ENCODE results near the gene PATZ1.
"Not testable (repeated sequence)": the region's sequence is repeated elsewhere in the genome, so short reads cannot be mapped to it uniquely, and the experiment has no call there.

The PATZ1 gene

DNA sequence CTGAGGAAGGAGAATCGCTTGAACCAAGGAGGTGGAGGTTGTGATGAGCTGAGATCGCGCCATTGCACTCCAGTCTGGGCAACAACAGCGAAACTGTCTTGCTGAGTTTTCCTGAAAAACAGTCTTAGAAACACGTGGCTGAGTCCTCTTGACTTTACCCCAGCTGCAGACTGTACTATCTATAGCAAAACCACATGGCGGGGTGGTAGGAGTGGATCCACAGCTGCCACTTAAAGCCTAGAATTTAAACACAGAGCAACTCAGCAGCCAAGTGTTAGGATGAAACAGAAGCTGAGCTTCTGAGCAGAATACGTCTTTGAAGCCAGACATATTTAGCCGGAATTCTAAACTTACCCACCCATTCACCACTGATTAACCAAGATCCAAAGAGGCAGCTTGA is 14.1 kb downstream of the PATZ1 start:
- H3K27ac ChIP-seq (ENCODE audit: low read depth, low read length), result no peak overlapping the region
- no peaks in the 10 kb centered on the region for H3K27me3 ChIP-seq (ENCODE audit: insufficient read depth, low read length)
- H3K36me3 ChIP-seq (ENCODE audit: insufficient read depth, low read length), result no peaks in the 10 kb centered on the region
- no peak overlapping the region for H3K4me3 ChIP-seq (ENCODE audit: low read depth, low read length)
- H3K79me2 ChIP-seq (ENCODE audit: control insufficient read depth, insufficient read depth, low read length, unreplicated experiment), result no peaks in the 10 kb centered on the region
- H3K4me1 ChIP-seq (ENCODE audit: control insufficient read depth, insufficient read depth, low read length, unreplicated experiment), result peaks cover under 1% of the 10 kb centered on the region
- H2AFZ ChIP-seq (ENCODE audit: low read length, unreplicated experiment), result no peak overlapping the region

DNA sequence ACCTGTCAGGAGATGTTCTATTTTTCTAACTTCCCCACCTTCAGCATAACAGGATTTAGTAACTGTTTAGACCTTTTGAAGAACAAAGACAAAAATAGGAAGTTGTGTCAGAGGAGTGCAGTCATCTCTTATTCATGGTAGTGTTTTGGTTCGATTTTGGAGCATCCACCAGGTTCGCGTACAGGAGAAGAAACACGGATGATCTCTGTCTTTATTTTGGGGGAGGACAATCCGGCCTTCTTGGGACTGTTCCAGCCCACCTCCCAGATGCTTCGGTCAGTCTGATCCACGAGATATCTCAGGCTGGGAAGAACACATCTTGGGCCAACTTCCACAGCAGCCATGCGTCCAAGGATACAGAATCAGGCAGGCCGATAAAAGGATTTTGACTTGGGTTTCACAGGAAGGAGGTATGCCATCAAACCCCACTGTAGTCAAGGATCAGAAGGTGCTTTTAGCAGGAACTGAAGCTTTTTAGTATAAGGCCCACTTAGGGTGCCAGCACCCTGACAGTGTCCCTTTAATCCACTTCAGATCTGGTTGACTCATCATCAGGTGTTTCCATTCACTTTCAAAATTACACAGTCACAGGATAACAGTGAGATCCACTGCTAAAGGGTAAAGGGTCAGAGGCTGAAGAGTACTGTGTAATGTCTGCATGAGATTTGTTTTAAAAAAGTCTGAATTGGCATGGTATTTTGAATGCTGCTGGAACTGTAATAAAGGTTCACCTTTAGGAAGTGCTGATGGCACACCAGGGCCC is 16.5 kb downstream of the PATZ1 start:
- H3K27ac ChIP-seq (ENCODE audit: low read depth, low read length), result no peak overlapping the region

DNA sequence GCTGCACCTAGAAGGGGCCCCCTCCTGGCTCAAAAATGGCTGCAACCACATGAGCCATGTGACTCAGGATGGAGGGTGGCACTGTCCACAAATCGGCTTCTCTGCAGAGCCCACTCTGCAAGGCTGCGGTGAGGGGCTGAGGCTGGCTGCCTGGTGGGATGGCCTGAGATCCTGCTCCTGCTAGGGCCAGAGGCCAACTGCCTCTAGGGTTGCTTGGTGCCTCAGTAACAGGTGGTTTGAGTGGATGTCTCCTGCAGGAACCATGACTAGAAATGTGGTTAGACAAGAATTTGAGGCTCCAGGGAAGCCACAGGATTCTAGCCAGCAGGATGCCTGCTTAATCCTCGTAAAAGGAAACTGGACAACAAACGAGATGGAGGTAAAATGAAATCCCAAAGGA is 17.1 kb downstream of the PATZ1 start:
- H3K27me3 ChIP-seq (ENCODE audit: insufficient read depth, low read length), result no peaks in the 10 kb centered on the region
- H3K36me3 ChIP-seq (ENCODE audit: insufficient read depth, low read length), result no peaks in the 10 kb centered on the region
- no peak overlapping the region for H2AFZ ChIP-seq (ENCODE audit: low read length, unreplicated experiment)
- H3K4me1 ChIP-seq (ENCODE audit: control insufficient read depth, insufficient read depth, low read length, unreplicated experiment), result no peaks in the 10 kb centered on the region
- no peak overlapping the region for H3K4me3 ChIP-seq (ENCODE audit: low read depth, low read length)
- H3K27ac ChIP-seq (ENCODE audit: low read depth, low read length), result no peak overlapping the region
- H3K79me2 ChIP-seq (ENCODE audit: control insufficient read depth, insufficient read depth, low read length, unreplicated experiment), result no peaks in the 10 kb centered on the region

More for the DNA sequence above, 16.5 kb downstream of the PATZ1 start:
- Histone ChIP-seq H3K27me3 (ENCODE audit: insufficient read depth, low read length) (no peaks in the 10 kb centered on the region), H3K4me3 (ENCODE audit: low read depth, low read length) (no peak overlapping the region), H3K79me2 (ENCODE audit: control insufficient read depth, insufficient read depth, low read length, unreplicated experiment) (no peaks in the 10 kb centered on the region), H3K36me3 (ENCODE audit: insufficient read depth, low read length) (no peaks in the 10 kb centered on the region), H3K4me1 (ENCODE audit: control insufficient read depth, insufficient read depth, low read length, unreplicated experiment) (no peaks in the 10 kb centered on the region), H2AFZ (ENCODE audit: low read length, unreplicated experiment) (no peak overlapping the region)

DNA sequence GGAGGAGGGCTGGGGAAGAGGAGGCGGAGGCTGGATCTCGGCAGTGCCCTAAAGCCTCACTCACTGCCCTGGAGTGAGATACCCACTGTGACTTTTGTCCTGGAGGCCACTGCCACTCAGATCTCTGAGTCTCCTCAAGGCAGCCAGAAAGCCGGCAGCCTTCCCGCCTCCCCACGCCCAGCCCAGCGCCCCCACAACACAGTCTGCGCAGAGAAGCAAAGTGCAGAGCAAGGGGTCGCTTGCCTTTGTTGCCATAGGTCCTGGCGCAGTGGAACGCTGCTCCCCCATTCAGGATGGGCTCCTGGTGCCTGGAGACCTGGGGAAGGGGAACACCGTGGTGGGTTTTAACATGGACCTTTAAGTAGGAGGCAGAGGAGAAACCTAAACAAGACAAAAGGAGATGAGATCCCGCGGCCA is 17.6 kb downstream of the PATZ1 start:
- H3K36me3 ChIP-seq (ENCODE audit: insufficient read depth, low read length), result no peaks in the 10 kb centered on the region
- no peak overlapping the region for H3K27ac ChIP-seq (ENCODE audit: low read depth, low read length)
- H3K27me3 ChIP-seq (ENCODE audit: insufficient read depth, low read length), result no peaks in the 10 kb centered on the region
- H3K4me3 ChIP-seq (ENCODE audit: low read depth, low read length), result no peak overlapping the region
- no peaks in the 10 kb centered on the region for H3K4me1 ChIP-seq (ENCODE audit: control insufficient read depth, insufficient read depth, low read length, unreplicated experiment)
- H2AFZ ChIP-seq (ENCODE audit: low read length, unreplicated experiment), result no peak overlapping the region
- H3K79me2 ChIP-seq (ENCODE audit: control insufficient read depth, insufficient read depth, low read length, unreplicated experiment), result no peaks in the 10 kb centered on the region

DNA sequence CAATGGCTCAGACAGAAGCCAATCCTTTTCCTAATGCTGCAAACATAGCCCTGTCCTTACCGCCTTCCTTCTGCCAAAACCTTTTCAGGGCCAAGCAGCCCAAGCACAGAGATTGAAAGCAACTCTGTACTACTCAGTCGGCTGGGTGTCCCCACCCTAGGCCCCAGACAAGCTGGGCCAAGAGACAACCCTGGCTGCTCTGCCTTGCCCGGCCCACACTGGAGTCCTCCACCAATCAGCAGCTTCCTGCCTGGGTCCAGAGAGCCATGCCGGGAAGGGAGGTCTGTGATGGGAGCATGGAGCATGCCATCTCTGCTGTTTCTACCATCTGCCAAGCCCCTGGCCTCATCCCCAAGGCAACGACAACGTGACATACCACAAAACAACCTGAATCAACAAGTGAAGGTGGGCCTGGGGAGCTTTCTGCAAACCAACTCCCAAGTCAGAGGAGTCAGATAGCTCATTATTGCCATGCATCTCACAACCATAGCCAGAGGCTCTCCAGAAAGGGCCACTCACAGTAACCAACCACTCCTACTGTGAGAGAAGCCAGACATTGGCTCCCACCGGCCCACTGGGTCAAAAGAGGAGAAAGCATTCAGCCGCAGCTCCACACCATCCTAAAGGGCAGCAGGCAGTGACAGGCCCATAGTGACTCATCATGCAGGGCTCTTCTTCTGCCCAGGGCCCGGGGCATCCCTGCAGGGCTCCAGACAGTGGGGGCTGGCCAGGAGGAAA is 18.2 kb downstream of the PATZ1 start:
- Histone ChIP-seq H3K4me1 (ENCODE audit: control insufficient read depth, insufficient read depth, low read length, unreplicated experiment) (no peaks in the 10 kb centered on the region), H3K27ac (ENCODE audit: low read depth, low read length) (no peak overlapping the region), H3K27me3 (ENCODE audit: insufficient read depth, low read length) (no peaks in the 10 kb centered on the region), H3K79me2 (ENCODE audit: control insufficient read depth, insufficient read depth, low read length, unreplicated experiment) (no peaks in the 10 kb centered on the region), H3K4me3 (ENCODE audit: low read depth, low read length) (no peak overlapping the region), H3K36me3 (ENCODE audit: insufficient read depth, low read length) (no peaks in the 10 kb centered on the region), H2AFZ (ENCODE audit: low read length, unreplicated experiment) (no peak overlapping the region)

DNA sequence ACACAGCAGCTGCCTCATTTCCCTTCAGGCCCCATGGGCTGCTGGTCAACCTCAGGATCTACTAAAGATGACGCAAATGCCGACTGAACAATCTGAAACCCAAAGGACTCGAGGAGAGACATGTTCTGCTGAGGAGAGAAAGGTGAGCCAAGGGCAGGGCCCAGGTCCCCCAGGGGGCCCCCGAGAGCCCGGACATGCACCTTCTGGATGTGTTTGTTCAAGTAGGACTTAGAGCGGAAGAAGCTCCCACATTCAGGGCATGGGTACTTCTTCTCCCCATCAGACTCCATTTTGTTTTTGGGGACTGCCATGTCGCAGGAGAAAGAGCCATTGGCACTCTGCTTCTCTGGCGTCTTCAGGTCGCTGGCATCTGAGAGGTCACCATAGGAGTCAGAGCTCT is 19.3 kb downstream of the PATZ1 start:
- Histone ChIP-seq H2AFZ (ENCODE audit: low read length, unreplicated experiment) (no peak overlapping the region), H3K4me3 (ENCODE audit: low read depth, low read length) (no peak overlapping the region), H3K4me1 (ENCODE audit: control insufficient read depth, insufficient read depth, low read length, unreplicated experiment) (no peaks in the 10 kb centered on the region), H3K27ac (ENCODE audit: low read depth, low read length) (no peak overlapping the region), H3K36me3 (ENCODE audit: insufficient read depth, low read length) (no peaks in the 10 kb centered on the region), H3K27me3 (ENCODE audit: insufficient read depth, low read length) (no peaks in the 10 kb centered on the region), H3K79me2 (ENCODE audit: control insufficient read depth, insufficient read depth, low read length, unreplicated experiment) (no peaks in the 10 kb centered on the region)

DNA sequence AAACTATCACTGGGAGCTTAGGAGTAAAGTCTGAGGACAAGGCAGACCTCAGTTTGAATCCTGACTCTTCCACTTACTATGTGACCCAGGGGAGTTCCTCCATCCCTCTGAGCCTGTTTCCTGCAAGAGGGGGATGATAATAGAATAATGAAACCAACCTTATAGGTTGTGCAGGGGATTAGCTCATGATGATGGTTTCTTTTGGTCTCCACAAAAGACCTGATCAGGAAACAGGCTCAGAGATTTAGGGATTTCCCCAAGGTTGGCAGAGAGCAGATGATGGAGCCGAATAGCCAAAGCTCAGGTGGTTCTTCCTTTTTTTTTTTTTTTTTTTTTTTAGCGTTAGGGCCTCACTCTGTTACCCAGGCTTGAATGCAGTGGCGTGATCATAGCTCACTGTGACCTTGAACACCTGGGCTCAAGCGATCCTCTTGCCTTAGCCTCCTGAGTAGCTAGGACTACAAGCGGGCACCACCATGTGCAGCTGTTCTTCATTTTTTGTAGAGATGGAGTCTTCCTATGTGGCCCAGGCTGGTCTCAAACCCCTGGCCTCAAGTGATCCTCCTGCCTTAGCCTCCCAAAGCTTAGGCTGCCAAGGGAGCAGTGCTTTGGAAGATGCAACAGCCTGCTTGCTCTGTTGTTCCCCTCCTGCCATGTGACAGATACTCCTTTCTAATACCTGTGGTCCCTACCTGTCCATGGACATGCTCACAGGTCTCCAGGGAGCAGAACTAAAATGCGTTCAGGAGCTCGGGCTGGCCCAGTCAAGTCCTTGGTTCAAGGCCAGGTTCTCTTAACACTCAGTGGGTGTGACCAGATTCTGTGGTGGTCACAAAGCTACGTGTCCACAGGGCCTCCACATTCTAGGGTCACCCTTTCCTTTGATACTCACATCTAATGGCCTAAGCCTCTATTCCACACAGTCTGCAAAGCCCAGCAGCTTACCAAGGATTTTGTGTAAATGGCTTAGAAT is 22.3 kb downstream of the PATZ1 start:
- H3K4me3 ChIP-seq (ENCODE audit: low read depth, low read length), result no peak overlapping the region
- no peak overlapping the region for H2AFZ ChIP-seq (ENCODE audit: low read length, unreplicated experiment)
- H3K36me3 ChIP-seq (ENCODE audit: insufficient read depth, low read length), result no peaks in the 10 kb centered on the region
- H3K27ac ChIP-seq (ENCODE audit: low read depth, low read length), result no peak overlapping the region
- no peaks in the 10 kb centered on the region for H3K27me3 ChIP-seq (ENCODE audit: insufficient read depth, low read length)
- no peaks in the 10 kb centered on the region for H3K4me1 ChIP-seq (ENCODE audit: control insufficient read depth, insufficient read depth, low read length, unreplicated experiment)
- H3K79me2 ChIP-seq (ENCODE audit: control insufficient read depth, insufficient read depth, low read length, unreplicated experiment), result no peaks in the 10 kb centered on the region

DNA sequence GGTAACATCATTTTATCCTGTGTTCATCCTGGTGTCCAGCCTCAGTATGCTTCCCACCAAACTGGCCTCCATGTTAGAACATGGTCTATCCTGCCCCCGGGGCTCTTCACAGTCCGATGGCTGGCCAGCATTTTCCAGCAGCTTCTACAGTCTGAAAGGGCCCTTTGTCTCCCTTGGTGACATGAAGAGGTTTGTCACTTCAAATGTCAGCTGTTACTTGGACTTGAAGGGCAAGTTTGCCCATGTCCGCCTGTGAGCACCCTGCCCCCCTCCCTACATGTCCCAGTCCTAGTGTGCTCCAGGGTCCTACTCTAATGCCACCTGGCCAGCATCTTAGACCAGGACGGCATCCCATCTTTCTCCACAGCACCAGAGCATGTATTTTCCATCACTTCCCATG is 24.7 kb downstream of the PATZ1 start:
- Histone ChIP-seq H3K4me1 (ENCODE audit: control insufficient read depth, insufficient read depth, low read length, unreplicated experiment) (no peaks in the 10 kb centered on the region), H3K27me3 (ENCODE audit: insufficient read depth, low read length) (no peaks in the 10 kb centered on the region), H3K27ac (ENCODE audit: low read depth, low read length) (no peak overlapping the region), H2AFZ (ENCODE audit: low read length, unreplicated experiment) (no peak overlapping the region), H3K4me3 (ENCODE audit: low read depth, low read length) (no peak overlapping the region), H3K36me3 (ENCODE audit: insufficient read depth, low read length) (no peaks in the 10 kb centered on the region), H3K79me2 (ENCODE audit: control insufficient read depth, insufficient read depth, low read length, unreplicated experiment) (no peaks in the 10 kb centered on the region)

DNA sequence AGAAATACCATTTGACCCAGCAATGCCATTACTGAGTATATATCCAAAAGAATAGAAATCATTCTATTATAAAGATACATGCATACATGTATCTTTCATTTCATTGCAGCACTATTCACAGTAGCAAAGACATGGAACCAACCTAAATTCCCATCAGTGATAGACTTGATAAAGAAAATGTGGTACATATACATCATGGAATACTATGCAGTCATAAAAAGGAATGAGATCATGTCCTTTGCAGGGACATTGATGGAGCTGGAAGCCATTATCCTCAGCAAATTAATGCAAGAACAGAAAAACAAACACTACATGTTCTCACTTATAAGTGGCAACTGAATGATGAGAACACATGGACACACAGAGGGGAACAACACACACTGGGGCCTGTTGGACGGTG is 31.9 kb downstream of the PATZ1 start:
- H3K27ac ChIP-seq (ENCODE audit: low read depth, low read length); H3K36me3 ChIP-seq (ENCODE audit: insufficient read depth, low read length); H2AFZ ChIP-seq (ENCODE audit: low read length, unreplicated experiment); H3K4me1 ChIP-seq (ENCODE audit: control insufficient read depth, insufficient read depth, low read length, unreplicated experiment); H3K27me3 ChIP-seq (ENCODE audit: insufficient read depth, low read length); H3K4me3 ChIP-seq (ENCODE audit: low read depth, low read length); H3K79me2 ChIP-seq (ENCODE audit: control insufficient read depth, insufficient read depth, low read length, unreplicated experiment): not testable (repeated sequence)

DNA sequence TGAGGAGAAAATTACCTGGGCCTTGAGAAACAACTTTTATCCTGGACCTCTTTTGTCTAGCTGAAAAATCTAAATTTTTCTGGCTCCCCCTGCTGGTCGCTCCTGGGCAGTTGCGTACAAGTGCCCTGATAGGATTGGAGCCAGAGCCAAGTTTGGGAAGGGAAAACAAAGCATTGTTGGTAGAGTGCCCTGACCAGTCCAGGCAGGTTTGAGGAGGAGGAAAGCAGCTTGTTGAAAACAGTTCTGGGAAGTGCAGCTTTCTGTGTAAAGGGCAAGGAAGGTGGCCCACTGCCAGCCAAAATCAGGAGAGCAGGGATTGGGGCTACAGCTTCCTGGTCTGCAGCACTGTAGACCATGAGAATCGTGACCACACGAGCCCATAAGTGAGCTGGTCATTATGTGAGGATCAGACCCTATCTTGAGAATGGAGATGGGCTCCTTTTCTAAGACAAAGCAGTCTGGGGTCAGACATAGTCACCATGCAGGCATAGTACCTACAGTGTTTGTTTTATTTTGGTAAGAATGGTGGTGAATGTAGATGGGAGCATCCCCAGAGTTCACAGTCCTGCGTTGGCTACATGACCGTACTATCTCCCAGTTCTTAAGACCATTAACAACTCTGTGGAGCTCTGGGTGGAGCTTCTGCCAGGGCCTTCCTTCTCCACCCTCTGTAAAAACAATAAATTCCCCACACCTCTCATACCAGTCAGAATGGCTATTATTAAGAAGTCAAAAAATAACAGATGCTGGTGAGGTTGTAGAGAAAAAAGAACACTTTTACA is 32.6 kb downstream of the PATZ1 start:
- Histone ChIP-seq H3K27ac (ENCODE audit: low read depth, low read length) (no peak overlapping the region), H3K4me1 (ENCODE audit: control insufficient read depth, insufficient read depth, low read length, unreplicated experiment) (no peaks in the 10 kb centered on the region), H3K36me3 (ENCODE audit: insufficient read depth, low read length) (no peaks in the 10 kb centered on the region), H3K27me3 (ENCODE audit: insufficient read depth, low read length) (no peaks in the 10 kb centered on the region), H3K79me2 (ENCODE audit: control insufficient read depth, insufficient read depth, low read length, unreplicated experiment) (no peaks in the 10 kb centered on the region), H2AFZ (ENCODE audit: low read length, unreplicated experiment) (no peak overlapping the region), H3K4me3 (ENCODE audit: low read depth, low read length) (no peak overlapping the region)
